Mesendoderm (in vitro differentiated cells): ENCODE results near the gene SHMT2.
A peak's percentile ranks its signal among the peaks of the same experiment; 100 is the strongest.

Experiments
- DNase-seq: peaks from one replicate; pipeline ENCODE4 v3.0.0; 2013
- H2AK5ac ChIP-seq: 2 replicates; pipeline ENCODE4 v1.6.1; 2013; ENCODE audit warnings: low read length, inconsistent platforms
- H2BK120ac ChIP-seq: 2 replicates; pipeline ENCODE4 v1.6.1; 2013; ENCODE audit warnings: low read depth, mild to moderate bottlenecking, low read length, moderate library complexity, mixed read lengths
- H2BK15ac ChIP-seq: replicated peaks from 2 replicates; pipeline ENCODE4 v1.6.1; 2013; ENCODE audit warnings: low read depth, mild to moderate bottlenecking, moderate library complexity
- H2BK5ac ChIP-seq: 2 replicates; pipeline ENCODE4 v1.6.1; 2013; ENCODE audit warnings: low read length, inconsistent platforms
- H3K18ac ChIP-seq: 2 replicates; pipeline ENCODE4 v1.6.1; 2013; ENCODE audit warnings: mild to moderate bottlenecking, low read length, mixed read lengths
- H3K23ac ChIP-seq: one replicate; pipeline ENCODE4 v1.6.1; 2013; ENCODE audit warnings: low read length
- H3K27ac ChIP-seq: 2 replicates; pipeline ENCODE4 v1.5.1; 2013; ENCODE audit warnings: low read depth, mild to moderate bottlenecking, inconsistent platforms, low read length, moderate library complexity
- H3K27me3 ChIP-seq: 2 replicates; pipeline ENCODE4 v1.6.1; 2013; ENCODE audit warnings: low read length, control low read depth, mild to moderate bottlenecking, inconsistent platforms; ENCODE audit not compliant: insufficient read depth, poor library complexity
- H3K36me3 ChIP-seq: 2 replicates; pipeline ENCODE4 v1.6.1; 2013; ENCODE audit warnings: low read length, inconsistent platforms; ENCODE audit not compliant: control insufficient read depth, insufficient read depth
- H3K4ac ChIP-seq: one replicate; pipeline ENCODE4 v1.6.1; 2013; ENCODE audit warnings: low read depth, mild to moderate bottlenecking, low read length, moderate library complexity
- H3K4me1 ChIP-seq: 2 replicates; pipeline ENCODE4 v1.6.1; 2013; ENCODE audit warnings: low read depth, low read length, inconsistent platforms; ENCODE audit not compliant: control insufficient read depth
- H3K4me2 ChIP-seq: 2 replicates; pipeline ENCODE4 v1.6.1; 2013; ENCODE audit warnings: low read length
- H3K4me3 ChIP-seq: 2 replicates; pipeline ENCODE4 v1.5.1; 2013; ENCODE audit warnings: mild to moderate bottlenecking, low read length
- H3K56ac ChIP-seq: one replicate; pipeline ENCODE4 v1.6.1; 2013; ENCODE audit warnings: low read length
- H3K79me1 ChIP-seq: 2 replicates; pipeline ENCODE4 v1.6.1; 2013; ENCODE audit warnings: low read length, inconsistent platforms
- H3K79me2 ChIP-seq: 2 replicates; pipeline ENCODE4 v1.6.1; 2013; ENCODE audit warnings: mild to moderate bottlenecking, low read length; ENCODE audit not compliant: control insufficient read depth, insufficient read depth
- H3K9ac ChIP-seq: 2 replicates; pipeline ENCODE4 v1.6.1; 2013; ENCODE audit warnings: low read length, inconsistent platforms
- H4K5ac ChIP-seq: one replicate; pipeline ENCODE4 v1.6.1; 2013; ENCODE audit warnings: low read length
- H4K8ac ChIP-seq: one replicate; pipeline ENCODE4 v1.6.1; 2013; ENCODE audit warnings: low read depth, mild to moderate bottlenecking, control low read depth, low read length, moderate library complexity
- WGBS: extraction: QIAGEN DNeasy Blood & Tissue Kit; methylation state at CpG from one replicate; pipeline ENCODE4 v1.1.7; 2013; ENCODE audit warnings: low lambda C conversion rate, missing lambda C conversion rate; ENCODE audit not compliant: insufficient coverage; ENCODE audit errors: extremely low coverage; 5-methylcytosine and 5-hydroxymethylcytosine counted together

The SHMT2 gene

DNA sequence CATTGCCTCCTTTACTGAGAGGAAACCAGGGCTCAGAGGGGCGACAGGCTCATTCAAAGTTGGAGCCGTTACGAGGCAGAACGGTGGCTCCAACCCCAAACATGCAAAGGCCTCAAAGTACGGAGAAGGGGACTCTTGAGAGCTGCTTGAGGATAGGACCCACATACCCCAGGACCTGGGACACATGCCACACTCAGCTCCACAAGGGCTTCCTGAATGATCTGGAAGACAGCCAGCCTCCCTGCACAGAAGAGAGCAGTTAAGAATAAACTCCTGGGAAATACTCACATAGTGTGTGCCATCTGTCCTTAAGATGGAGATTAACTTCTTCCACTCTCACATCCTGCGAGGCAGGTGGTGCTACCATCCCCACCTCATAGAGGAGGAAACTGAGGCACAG lies 39.5 kb upstream of the SHMT2 start:
- Histone ChIP-seq H3K4me1 (no peaks in the 10 kb centered on the region), H3K27me3 (no peaks in the 10 kb centered on the region), H3K36me3 (peaks cover 43% of the 10 kb centered on the region), H4K8ac (no peak overlapping the region), H2AK5ac (no peak overlapping the region), H4K5ac (no peak overlapping the region), H3K23ac (no peak overlapping the region), H3K4me3 (no peak overlapping the region), H2BK5ac (no peak overlapping the region), H3K18ac (no peak overlapping the region), H3K4ac (no peak overlapping the region), H2BK15ac (no peak overlapping the region), H3K27ac (no peak overlapping the region), H3K79me1 (no peaks in the 10 kb centered on the region), H3K9ac (no peak overlapping the region), H2BK120ac (no peak overlapping the region), H3K79me2 (no peaks in the 10 kb centered on the region), H3K56ac (no peak overlapping the region), H3K4me2 (no peak overlapping the region)
- no CpG with 5 or more reads among the region's 6 CpGs for WGBS
- DNase-seq: no peak

- Histone ChIP-seq H3K23ac (no peak overlapping the region), H2BK5ac (no peak overlapping the region), H3K27me3 (no peaks in the 10 kb centered on the region), H3K79me1 (no peaks in the 10 kb centered on the region), H3K4me1 (no peaks in the 10 kb centered on the region), H3K4me3 (no peak overlapping the region), H3K4ac (no peak overlapping the region), H3K27ac (no peak overlapping the region), H4K8ac (no peak overlapping the region), H3K36me3 (peaks cover 39% of the 10 kb centered on the region), H3K9ac (no peak overlapping the region), H2AK5ac (no peak overlapping the region), H3K79me2 (no peaks in the 10 kb centered on the region), H2BK120ac (no peak overlapping the region), H3K4me2 (no peak overlapping the region), H3K56ac (no peak overlapping the region), H3K18ac (no peak overlapping the region), H4K5ac (no peak overlapping the region), H2BK15ac (no peak overlapping the region)
- WGBS: no CpG with 5 or more reads among the region's 23 CpGs
- no peak for DNase-seq
Measured at GRCh38 chr12:57190821-57191220, 38.7 kb upstream of the SHMT2 start.

- Histone ChIP-seq H3K4ac (no peak overlapping the region), H3K56ac (no peak overlapping the region), H3K27ac (no peak overlapping the region), H3K4me1 (no peaks in the 10 kb centered on the region), H2AK5ac (no peak overlapping the region), H2BK5ac (no peak overlapping the region), H3K18ac (no peak overlapping the region), H4K8ac (no peak overlapping the region), H3K27me3 (no peaks in the 10 kb centered on the region), H3K79me1 (no peaks in the 10 kb centered on the region), H3K23ac (no peak overlapping the region), H3K4me2 (no peak overlapping the region), H3K36me3 (peaks cover 38% of the 10 kb centered on the region), H3K4me3 (no peak overlapping the region), H2BK15ac (no peak overlapping the region), H3K9ac (no peak overlapping the region), H4K5ac (no peak overlapping the region), H2BK120ac (no peak overlapping the region), H3K79me2 (no peaks in the 10 kb centered on the region)
- DNase-seq: no peak
- 100% methylated on average over 2 of the region's 11 CpGs for WGBS
Measured at GRCh38 chr12:57191410-57191809, 38.1 kb upstream of the SHMT2 start.

DNA sequence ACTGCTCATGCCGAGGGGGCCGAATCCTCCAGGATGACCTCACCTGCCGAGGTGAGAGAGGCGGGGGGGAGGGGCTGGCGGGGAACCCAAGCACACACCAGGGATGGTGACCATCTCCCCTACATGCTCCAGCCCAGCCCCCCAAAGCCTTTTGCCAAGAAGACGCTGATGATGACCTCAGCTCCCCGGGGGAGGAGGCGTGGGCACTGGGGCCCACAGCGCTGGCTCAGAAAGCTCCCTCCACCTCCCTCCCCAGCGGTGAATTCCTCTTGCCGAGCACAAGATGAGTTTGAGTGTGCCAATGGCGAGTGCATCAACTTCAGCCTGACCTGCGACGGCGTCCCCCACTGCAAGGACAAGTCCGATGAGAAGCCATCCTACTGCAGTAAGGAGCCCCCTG lies 36.6 kb upstream of the SHMT2 start:
- H3K4me1 ChIP-seq: no peaks in the 10 kb centered on the region
- H3K27me3 ChIP-seq: no peaks in the 10 kb centered on the region
- no peak overlapping the region for H2BK5ac ChIP-seq
- H2BK120ac ChIP-seq: no peak overlapping the region
- H3K4ac ChIP-seq: no peak overlapping the region
- WGBS: no CpG with 5 or more reads among the region's 16 CpGs
- no peaks in the 10 kb centered on the region for H3K79me1 ChIP-seq
- no peak overlapping the region for H4K5ac ChIP-seq
- H3K36me3 ChIP-seq: peaks cover 38% of the 10 kb centered on the region
- H3K23ac ChIP-seq: no peak overlapping the region
- H3K4me2 ChIP-seq: no peak overlapping the region
- no peak overlapping the region for H3K4me3 ChIP-seq
- H3K27ac ChIP-seq: no peak overlapping the region
- no peak overlapping the region for H2BK15ac ChIP-seq
- H3K56ac ChIP-seq: no peak overlapping the region
- no peak overlapping the region for H2AK5ac ChIP-seq
- no peaks in the 10 kb centered on the region for H3K79me2 ChIP-seq
- no peak overlapping the region for H3K18ac ChIP-seq
- no peak overlapping the region for H4K8ac ChIP-seq
- peak; percentile 10 for DNase-seq
- no peak overlapping the region for H3K9ac ChIP-seq

DNA sequence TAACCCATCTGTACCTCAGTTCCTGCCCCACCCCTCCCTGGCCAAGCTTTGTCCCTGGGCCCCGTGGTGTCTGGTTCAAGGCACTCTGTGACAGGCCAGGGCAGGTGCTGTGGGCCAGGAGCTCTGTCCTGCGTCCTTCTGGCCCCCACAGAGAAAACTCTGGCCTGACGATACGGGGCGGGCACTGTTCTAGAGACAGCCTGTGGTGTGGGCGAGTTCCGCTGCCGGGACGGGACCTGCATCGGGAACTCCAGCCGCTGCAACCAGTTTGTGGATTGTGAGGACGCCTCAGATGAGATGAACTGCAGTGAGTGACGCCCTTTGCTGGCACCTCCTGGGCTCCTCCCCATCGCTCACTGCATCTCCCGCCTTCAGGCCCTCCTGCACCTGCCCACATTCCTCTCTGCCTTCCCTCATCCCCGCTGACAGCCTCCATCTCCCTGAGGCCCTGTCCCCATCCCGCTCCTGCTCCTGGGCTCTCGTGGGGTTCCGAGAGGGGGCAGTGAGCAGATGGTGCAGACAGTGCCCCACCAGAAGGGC lies 35.7 kb upstream of the SHMT2 start:
- no peak overlapping the region for H3K56ac ChIP-seq
- H4K5ac ChIP-seq: no peak overlapping the region
- peak; percentile 10 for DNase-seq
- H3K4me1 ChIP-seq: no peaks in the 10 kb centered on the region
- no peaks in the 10 kb centered on the region for H3K79me1 ChIP-seq
- no peak overlapping the region for H3K4me2 ChIP-seq
- no peak overlapping the region for H3K9ac ChIP-seq
- no peak overlapping the region for H3K4me3 ChIP-seq
- no peak overlapping the region for H3K4ac ChIP-seq
- H4K8ac ChIP-seq: no peak overlapping the region
- no peaks in the 10 kb centered on the region for H3K27me3 ChIP-seq
- WGBS: no CpG with 5 or more reads among the region's 19 CpGs
- H2BK15ac ChIP-seq: no peak overlapping the region
- peaks cover 39% of the 10 kb centered on the region for H3K36me3 ChIP-seq
- H3K27ac ChIP-seq: no peak overlapping the region
- H2BK5ac ChIP-seq: no peak overlapping the region
- H2AK5ac ChIP-seq: no peak overlapping the region
- H2BK120ac ChIP-seq: no peak overlapping the region
- H3K18ac ChIP-seq: no peak overlapping the region
- H3K79me2 ChIP-seq: no peaks in the 10 kb centered on the region
- H3K23ac ChIP-seq: no peak overlapping the region

DNA sequence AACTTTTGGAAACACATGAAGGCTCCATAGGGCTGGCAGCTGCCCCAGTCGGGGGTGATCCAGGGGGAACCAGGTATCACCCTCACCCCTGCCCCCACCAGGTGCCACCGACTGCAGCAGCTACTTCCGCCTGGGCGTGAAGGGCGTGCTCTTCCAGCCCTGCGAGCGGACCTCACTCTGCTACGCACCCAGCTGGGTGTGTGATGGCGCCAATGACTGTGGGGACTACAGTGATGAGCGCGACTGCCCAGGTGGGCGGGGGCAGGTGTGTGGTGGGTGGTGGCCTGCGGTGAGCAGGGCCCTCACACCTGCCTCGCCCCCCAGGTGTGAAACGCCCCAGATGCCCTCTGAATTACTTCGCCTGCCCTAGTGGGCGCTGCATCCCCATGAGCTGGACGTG lies 35.3 kb upstream of the SHMT2 start:
- H3K27me3 ChIP-seq: no peaks in the 10 kb centered on the region
- no peak overlapping the region for H3K4me2 ChIP-seq
- no peaks in the 10 kb centered on the region for H3K79me2 ChIP-seq
- H3K36me3 ChIP-seq: peaks cover 38% of the 10 kb centered on the region
- H3K4me1 ChIP-seq: no peaks in the 10 kb centered on the region
- no peak overlapping the region for H2BK15ac ChIP-seq
- H4K5ac ChIP-seq: no peak overlapping the region
- no peak for DNase-seq
- H3K23ac ChIP-seq: no peak overlapping the region
- H2AK5ac ChIP-seq: no peak overlapping the region
- H3K27ac ChIP-seq: no peak overlapping the region
- H3K4me3 ChIP-seq: no peak overlapping the region
- H2BK120ac ChIP-seq: no peak overlapping the region
- H3K79me1 ChIP-seq: no peaks in the 10 kb centered on the region
- H3K4ac ChIP-seq: no peak overlapping the region
- H4K8ac ChIP-seq: no peak overlapping the region
- no peak overlapping the region for H3K9ac ChIP-seq
- H3K56ac ChIP-seq: no peak overlapping the region
- no CpG with 5 or more reads among the region's 18 CpGs for WGBS
- no peak overlapping the region for H2BK5ac ChIP-seq
- H3K18ac ChIP-seq: no peak overlapping the region
